ENCODE data around the gene WDR77.

WDR77 gene

GRCh38 chr1:111439461-111440351 is 9.3 kb downstream of the WDR77 start:
- no peak for DNase-seq (ENCODE audit: low spot score)

DNA sequence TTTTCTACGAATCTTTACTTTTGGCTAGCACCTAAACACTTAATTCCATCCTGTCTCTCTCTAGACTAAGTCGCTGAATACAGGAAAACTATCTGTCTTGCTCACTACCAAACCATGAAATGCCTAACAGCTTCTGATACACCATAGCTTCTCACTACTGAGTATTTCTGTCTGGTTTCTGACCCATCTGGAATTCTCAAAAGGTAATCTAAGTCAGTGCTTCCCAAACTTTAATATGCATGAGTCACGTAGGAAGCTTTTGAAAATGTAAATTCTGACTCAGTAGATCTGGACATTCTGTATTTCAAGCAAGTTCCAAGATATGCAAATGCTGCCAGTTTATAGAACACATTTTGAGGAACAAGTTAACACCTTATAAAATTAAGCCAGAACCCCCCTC is 12.3 kb downstream of the WDR77 start:
- no peak for DNase-seq (ENCODE audit: low spot score)

- no peak for DNase-seq (ENCODE audit: low spot score)
These were observed 24.8 kb downstream of the WDR77 start for GRCh38 chr1:111424281-111424680.

DNA sequence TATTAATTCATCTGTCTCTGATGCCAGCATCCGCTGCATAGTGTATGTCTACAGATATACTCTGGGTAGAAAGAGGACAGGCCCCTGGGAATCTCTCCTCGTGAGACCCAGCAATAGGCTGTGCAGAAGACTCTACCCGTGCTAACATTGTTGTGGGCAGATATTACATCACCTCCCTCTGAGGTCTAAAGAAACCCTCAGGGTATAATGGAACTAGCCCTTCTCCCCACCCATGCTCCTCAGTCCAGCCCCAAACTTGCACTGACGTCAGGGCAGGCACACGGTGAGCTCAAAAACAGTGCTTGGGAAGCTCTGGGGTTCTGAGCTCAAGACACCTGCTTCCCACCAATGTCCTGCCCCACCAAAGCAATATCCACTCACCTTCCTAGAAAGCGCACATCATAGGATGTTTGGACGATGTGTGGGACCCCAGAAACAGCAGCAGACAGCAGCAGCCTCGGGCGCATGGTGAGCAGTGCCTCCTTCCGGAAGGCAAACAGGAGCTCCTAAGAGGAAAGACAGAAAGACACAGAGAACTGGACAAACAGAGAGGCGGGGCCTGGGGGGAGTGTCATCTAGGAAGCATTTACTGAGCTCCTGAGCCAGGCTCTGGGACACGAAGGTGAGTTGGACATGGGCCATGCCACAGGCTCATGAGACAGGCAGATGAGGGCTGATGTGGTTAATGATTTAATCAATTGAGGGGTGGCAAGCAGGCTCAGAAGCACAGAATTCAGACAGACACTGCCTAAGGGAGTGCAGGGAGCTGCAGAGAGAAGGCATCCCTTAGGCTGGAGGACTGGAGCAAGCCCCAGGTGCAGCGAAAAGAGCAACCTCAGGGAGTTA is 26.3 kb downstream of the WDR77 start:
- DNase-seq (ENCODE audit: low spot score): no peak

DNA sequence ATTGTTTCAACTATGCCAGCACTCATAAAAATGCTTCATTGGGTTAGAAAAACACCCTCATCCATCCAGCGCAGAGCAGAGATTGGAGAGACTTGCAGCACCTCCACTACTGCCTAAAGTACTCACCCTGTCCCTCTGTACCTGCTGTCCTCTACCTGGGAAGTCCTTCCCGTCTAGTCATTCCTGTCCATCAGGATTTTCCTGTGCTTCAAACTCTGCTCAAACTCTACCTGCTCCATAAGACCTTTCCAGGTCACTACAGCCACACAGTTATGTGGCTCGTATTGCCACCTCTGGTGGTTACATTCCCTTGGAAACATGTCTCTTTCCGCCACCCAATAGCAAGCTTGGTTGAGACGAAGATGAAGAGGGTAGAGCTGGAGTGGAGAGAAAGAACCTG is 28.7 kb downstream of the WDR77 start:
- no peak for DNase-seq (ENCODE audit: low spot score)

- no peak for DNase-seq (ENCODE audit: low spot score)
These were observed 30.0 kb downstream of the WDR77 start for GRCh38 chr1:111419037-111419436.

GRCh38 chr1:111417755-111418154 is 31.3 kb downstream of the WDR77 start:
- DNase-seq (ENCODE audit: low spot score): no peak

GRCh38 chr1:111415461-111415860 is 33.6 kb downstream of the WDR77 start:
- no peak for DNase-seq (ENCODE audit: low spot score)

DNA sequence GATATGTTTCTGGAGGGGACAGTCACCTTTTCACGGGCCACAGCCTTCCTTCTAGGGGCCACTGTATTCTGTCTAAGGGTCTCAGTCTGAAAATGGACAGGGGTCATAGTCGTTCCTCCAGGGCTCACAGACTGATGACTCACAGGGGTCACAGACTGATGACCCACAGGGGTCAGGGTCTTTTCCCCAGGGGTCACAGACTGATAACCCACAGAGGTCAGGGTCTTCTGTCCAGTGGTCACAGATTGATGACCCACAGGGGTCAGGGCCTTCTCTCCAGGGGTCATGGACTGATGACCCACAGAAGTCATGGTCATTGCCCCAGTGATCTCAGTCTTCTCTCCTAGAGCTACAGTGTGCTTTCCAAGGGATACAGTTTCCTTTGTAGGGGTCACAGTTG is 34.3 kb downstream of the WDR77 start:
- no peak for DNase-seq (ENCODE audit: low spot score)

- DNase-seq (ENCODE audit: low spot score): no peak
These were observed 36.2 kb downstream of the WDR77 start for GRCh38 chr1:111412839-111413238.

DNA sequence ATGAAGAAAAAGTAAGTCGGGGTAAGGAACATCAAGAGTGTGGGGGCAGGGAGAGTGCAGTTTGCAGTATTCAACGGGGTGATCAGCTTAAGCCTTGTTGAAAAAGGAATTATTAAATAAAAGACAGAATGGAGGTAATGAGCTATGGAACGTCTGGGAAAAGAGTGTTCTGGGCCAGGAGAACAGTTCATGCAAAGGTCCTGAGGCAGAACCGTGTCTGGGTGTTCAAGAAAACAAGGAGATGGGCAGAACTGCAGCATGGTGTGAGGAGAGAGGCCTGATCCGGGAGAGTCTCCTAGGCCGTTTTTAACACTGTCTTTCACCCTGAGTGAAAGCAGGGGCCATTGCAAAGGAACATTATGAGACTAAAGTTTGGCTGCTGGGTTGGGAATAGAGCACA is 41.8 kb downstream of the WDR77 start:
- DNase-seq (ENCODE audit: low spot score): no peak

DNA sequence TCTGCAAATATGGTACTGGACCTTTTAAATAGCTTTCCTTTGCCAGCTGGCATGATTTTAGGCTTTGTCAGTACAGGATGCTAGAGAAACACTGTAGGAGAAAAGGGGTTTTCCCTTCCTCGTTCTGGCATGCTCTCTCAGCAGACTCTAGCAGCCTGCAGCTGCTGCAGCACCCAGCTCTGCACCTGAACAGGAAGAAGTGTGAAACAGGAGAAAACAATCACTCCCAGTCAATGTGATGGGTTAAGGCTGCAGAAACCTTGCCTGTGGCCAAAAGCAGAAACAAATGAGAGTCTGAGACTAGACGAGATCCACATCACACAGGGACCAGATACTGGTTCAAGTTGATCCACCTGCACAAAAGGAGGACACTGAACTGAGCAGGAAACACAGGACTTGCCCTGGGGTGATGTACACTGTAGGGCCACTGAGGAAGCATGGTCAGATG is 42.7 kb downstream of the WDR77 start:
- DNase-seq (ENCODE audit: low spot score): no peak

- no peak for DNase-seq (ENCODE audit: low spot score)
These were observed 44.5 kb downstream of the WDR77 start for GRCh38 chr1:111404588-111404987.

DNA sequence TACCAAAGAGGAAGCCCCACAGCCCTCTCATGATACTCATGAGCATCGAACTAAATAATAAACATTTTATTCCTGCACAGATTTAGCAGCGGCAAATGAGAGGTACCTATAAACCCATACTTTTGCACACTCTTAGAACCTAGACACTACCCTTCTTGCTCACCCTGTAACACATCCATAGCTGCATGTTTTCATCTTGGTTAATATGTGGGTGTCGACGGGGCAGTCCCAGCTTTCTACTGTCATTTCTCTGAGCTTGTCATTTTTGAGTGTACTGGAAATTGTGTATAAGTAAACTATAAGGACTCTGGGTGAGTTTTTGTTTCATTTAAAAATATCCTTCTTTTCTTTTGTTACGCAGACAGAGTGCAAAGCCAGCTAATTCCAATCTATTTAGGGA is 47.0 kb downstream of the WDR77 start:
- DNase-seq (ENCODE audit: low spot score): no peak

DNA sequence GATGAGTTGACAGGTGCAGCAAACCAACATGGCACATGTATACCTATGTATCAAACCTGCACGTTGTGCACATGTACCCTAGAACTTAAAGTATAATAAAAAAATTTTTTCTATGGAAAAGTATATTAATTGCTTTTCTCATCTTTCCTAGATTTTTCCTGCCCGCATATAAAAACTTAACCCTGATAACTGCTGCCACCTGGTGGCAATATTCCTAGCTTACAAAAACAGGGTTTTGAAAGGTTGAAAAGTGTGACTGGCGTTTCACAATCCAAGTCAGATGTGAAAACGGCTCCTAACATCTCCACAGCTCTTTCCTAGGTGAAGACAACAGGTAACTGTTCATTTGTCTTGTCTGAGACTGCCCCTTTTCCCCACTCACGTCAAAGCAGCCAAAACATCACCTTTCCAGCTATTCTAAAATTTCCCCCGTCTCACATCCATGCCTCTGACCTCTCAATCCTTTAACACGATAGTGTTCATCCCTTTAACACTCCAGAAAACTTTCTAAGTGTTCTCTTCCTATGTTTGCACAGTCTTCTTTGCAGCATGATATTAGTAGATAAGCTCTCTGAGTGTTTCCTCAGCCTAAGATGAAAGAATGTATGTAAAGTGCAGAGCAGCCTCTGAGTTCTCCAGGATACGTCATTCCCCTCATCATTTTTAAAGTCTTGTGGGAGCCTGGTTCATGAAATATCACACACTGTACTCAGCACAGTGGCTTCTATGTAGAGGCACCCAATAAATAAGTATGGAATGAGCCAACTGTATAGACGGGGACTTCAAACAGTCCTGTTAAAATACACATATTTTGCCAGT is 49.1 kb downstream of the WDR77 start:
- DNase-seq (ENCODE audit: low spot score): peak; percentile 49

- DNase-seq (ENCODE audit: low spot score): no peak
These were observed 56.6 kb downstream of the WDR77 start for GRCh38 chr1:111392460-111392945.

DNA sequence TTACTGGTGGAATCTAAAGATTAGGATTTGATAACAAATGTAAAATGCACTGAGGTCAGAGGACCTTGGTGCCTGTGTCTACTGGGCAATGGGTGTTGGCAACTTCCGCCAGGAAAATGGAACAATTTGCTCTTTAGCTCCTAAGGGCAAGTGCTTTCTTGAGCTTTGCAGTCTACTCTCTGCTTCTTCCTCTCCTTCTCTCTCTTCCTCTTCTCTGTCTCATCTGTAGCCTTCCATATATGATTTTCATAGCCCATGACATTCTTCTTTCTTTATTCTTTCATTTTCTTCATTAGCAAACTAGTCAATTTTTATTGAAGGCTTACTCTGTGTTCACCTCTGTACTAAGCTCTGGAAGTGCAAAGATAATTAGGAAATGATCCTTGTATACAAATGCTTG is 57.0 kb downstream of the WDR77 start:
- DNase-seq (ENCODE audit: low spot score): no peak
